Measurements from ENCODE around the gene ANKRD31.

- TF ChIP-seq POLR2A (IDR thresholded peaks at IDR 0.05) (no peak), CTCF (IDR thresholded peaks at IDR 0.05) (no peak)
Measured at GRCh38 chr5:75199946-75200345, 36.7 kb downstream of the ANKRD31 start.

Data from adrenal gland (tissue), 5 donors.